Ascending aorta (tissue), 2 donors: Measurements from ENCODE around the gene MRRF. TPM values are rescaled to one million over a fixed set of nuclear protein-coding genes. Genes with fewer than 3 reads are reported as not detected.
"Not testable (repeated sequence)": the region's sequence is repeated elsewhere in the genome, so short reads cannot be mapped to it uniquely, and the experiment has no call there.

Source experiments
- DNase-seq, 2 donors: peaks; one replicate each; pipeline ENCODE4 v3.0.0-alpha.2; 2019; ENCODE audit warnings: low spot score in 2 of 2
- H3K27ac ChIP-seq, 2 donors: fragments of 200-600 bp; sonication (generic); one replicate each; pipeline ENCODE4 v1.5.1; 2016 to 2017; ENCODE audit warnings: mild to moderate bottlenecking in 1 of 2
- H3K27me3 ChIP-seq: fragments of 200-600 bp; sonication (generic); one replicate; pipeline ENCODE4 v1.5.1; 2017
- H3K36me3 ChIP-seq, 2 donors: fragments of 200-600 bp; sonication (generic); one replicate each; pipeline ENCODE4 v1.5.1; 2016
- H3K4me1 ChIP-seq, 2 donors: fragments of 200-600 bp; sonication (generic); one replicate each; pipeline ENCODE4 v1.5.1; 2016 to 2017; ENCODE audit warnings: mild to moderate bottlenecking in 1 of 2
- H3K4me3 ChIP-seq, 2 donors: fragments of 200-600 bp; sonication (generic); one replicate each; pipeline ENCODE4 v1.5.1; 2016 to 2017; ENCODE audit warnings: mild to moderate bottlenecking in 1 of 2
- H3K9me3 ChIP-seq, 2 donors: fragments of 200-600 bp; sonication (generic); one replicate each; pipeline ENCODE4 v1.5.1; 2016
- intact Hi-C: fragments of 100-400 bp; cut with DNase I; formaldehyde crosslinking; loops from one replicate; pipeline ENCODE4 v1.15.1; 2023
- total RNA-seq: library from RNA; depleted of rRNA; stranded (reverse); fragments of >200 nt; gene quantifications from one replicate; pipeline ENCODE4 v1.1.0, GENCODE V29; 2016
- TF ChIP-seq, protein P1 (sequence below), 3 experiments: fragments of 200-600 bp in 2 of 3; fragments of 450-650 bp in 1 of 3; sonication (generic) in 2 of 3; IDR thresholded peaks; one replicate each; pipeline ENCODE4 v1.5.1; 2016 to 2019; ENCODE audit warnings: antibody characterized with exemption in 3 of 3, mild to moderate bottlenecking in 1 of 3, moderate library complexity in 1 of 3

Gene MRRF
- total RNA-seq, 1 donor from 2014 or later = 16.1 TPM

DNA sequence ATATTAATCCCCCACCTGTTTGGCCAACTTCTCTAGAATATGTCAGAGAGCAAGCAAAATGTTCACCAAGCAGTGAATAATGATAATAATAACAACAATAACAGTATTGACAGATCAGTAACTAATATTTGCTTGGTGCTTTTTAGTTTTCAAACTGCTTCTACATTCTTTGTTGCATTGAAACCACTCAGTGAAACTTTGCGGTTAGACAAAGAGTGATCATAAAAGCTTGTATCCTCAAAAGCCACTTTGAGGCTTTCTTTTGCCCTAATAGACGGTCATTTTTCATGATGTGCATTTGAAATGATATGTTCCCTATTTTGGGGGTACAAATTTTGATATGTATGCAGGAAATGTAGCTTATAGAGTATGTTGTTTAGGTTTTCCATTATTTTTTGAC, 62.5 kb downstream of the MRRF start:
- intact Hi-C loops = no loop called here
- peaks cover 25 to 26% of the 10 kb centered on the region in 2 donors for H3K36me3 ChIP-seq
- no peaks in the 10 kb centered on the region for H3K9me3 ChIP-seq
- no peak overlapping the region for H3K27ac ChIP-seq
- no peaks in the 10 kb centered on the region for H3K27me3 ChIP-seq
- TF ChIP-seq, protein P1, sequence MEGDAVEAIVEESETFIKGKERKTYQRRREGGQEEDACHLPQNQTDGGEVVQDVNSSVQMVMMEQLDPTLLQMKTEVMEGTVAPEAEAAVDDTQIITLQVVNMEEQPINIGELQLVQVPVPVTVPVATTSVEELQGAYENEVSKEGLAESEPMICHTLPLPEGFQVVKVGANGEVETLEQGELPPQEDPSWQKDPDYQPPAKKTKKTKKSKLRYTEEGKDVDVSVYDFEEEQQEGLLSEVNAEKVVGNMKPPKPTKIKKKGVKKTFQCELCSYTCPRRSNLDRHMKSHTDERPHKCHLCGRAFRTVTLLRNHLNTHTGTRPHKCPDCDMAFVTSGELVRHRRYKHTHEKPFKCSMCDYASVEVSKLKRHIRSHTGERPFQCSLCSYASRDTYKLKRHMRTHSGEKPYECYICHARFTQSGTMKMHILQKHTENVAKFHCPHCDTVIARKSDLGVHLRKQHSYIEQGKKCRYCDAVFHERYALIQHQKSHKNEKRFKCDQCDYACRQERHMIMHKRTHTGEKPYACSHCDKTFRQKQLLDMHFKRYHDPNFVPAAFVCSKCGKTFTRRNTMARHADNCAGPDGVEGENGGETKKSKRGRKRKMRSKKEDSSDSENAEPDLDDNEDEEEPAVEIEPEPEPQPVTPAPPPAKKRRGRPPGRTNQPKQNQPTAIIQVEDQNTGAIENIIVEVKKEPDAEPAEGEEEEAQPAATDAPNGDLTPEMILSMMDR (IDR thresholded peaks at IDR 0.05) = no peak
- no peak overlapping the region for H3K4me3 ChIP-seq
- H3K4me1 ChIP-seq = no peaks in the 10 kb centered on the region
- DNase-seq = no peak

DNA sequence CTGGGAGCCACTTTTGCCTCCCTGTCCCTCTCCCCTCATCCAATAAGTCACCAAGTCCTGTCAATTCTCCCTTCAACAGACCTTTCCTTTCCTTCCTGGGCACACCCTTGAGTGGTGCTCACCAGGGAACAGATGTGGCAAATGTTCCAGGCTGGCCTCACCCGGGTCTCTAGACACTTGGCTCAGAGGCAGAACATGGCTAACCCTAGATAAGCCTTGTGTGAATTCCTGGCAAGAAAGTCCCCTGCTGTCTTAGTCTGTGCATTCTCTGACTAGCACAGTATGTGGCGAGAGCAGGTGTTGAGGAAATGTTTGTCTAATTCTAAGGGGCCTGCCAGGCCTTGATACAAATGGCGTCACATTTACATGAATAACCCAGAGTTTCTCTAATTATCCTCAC, 64.9 kb downstream of the MRRF start:
- no peaks in the 10 kb centered on the region for H3K9me3 ChIP-seq
- H3K4me3 ChIP-seq = no peak overlapping the region
- DNase-seq = no peak
- TF ChIP-seq, protein P1 (IDR thresholded peaks at IDR 0.05) = no peak
- intact Hi-C loops = no loop called here
- no peaks in the 10 kb centered on the region for H3K27me3 ChIP-seq
- no peaks in the 10 kb centered on the region for H3K4me1 ChIP-seq
- H3K36me3 ChIP-seq = peaks cover 5% of the 10 kb centered on the region in 2 donors
- no peak overlapping the region for H3K27ac ChIP-seq

DNA sequence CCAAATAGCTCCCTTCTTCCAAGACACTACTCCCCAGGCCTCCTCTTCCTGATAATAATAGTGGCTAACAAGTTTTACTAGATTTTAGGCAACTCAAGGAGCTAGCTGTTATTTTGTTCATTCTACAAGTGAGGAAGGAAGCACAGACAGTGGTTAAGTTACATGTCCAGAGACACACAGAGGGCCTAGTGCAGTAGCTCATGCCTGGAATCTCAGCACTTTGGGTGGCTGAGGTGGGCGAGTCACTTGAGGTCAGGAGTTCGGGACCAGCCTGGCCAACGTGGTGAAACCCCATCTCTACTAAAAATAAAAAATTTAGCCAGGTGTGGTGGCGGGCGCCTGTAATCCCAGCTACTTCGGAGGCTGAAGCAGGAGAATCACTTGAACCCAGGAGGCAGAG, 65.8 kb downstream of the MRRF start:
- H3K4me3 ChIP-seq, H3K9me3 ChIP-seq, DNase-seq, H3K36me3 ChIP-seq, H3K27me3 ChIP-seq, H3K4me1 ChIP-seq, intact Hi-C loops, H3K27ac ChIP-seq: not testable (repeated sequence)

DNA sequence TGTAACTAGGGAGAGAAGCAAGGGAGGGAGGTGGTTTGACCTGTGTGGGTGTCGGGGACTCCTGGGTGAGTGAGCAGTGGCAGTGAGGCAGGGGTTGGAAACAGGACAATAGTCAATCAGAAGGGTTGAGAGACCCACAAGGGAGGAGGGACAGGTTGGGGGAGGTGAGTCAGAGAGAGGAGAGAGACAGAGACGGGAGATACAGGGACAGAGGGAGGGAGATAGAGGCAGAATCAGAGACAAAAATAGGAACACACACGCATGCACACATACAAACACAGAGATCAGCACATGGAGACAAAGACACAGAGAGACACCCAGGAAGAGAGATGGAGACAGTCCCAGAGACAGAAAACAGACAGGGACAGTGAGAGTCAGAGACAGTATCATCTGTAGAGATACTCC, 66.8 kb downstream of the MRRF start:
- TF ChIP-seq, protein P1 (IDR thresholded peaks at IDR 0.05) = no peak
- Histone ChIP-seq H3K27me3 (no peaks in the 10 kb centered on the region), H3K9me3 (no peaks in the 10 kb centered on the region), H3K27ac (no peak overlapping the region), H3K4me3 (no peak overlapping the region), H3K36me3 (peaks cover 3 to 4% of the 10 kb centered on the region in 2 donors), H3K4me1 (no peaks in the 10 kb centered on the region)
- intact Hi-C loops = no loop called here
- no peak for DNase-seq

DNA sequence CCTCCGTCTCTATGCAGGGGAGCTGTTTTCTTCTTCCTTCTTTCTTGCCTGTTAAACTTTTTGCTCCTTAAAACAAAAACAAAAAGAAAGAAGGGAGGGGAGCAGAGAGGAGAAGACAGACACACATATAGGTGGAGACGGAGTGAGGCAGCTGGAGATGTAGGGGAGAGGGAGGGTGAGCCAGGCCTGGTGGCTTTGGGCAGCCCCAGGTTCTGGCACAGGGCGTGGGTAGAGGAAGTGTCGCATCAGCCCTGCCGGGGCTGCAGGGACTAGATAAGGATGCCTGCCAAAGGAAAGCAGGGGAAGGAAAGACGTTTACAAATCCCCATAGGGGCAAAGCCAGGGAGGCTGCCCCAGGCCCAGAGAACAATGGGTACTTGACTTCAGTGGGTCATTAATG, 67.4 kb downstream of the MRRF start:
- H3K27me3 ChIP-seq = no peaks in the 10 kb centered on the region
- no peak for DNase-seq
- no peaks in the 10 kb centered on the region for H3K9me3 ChIP-seq
- no peak overlapping the region for H3K4me3 ChIP-seq
- intact Hi-C loops = no loop called here
- peaks cover 0 to 3% of the 10 kb centered on the region in 2 donors for H3K36me3 ChIP-seq
- H3K4me1 ChIP-seq = no peaks in the 10 kb centered on the region
- TF ChIP-seq, protein P1 (IDR thresholded peaks at IDR 0.05) = no peak
- H3K27ac ChIP-seq = no peak overlapping the region

DNA sequence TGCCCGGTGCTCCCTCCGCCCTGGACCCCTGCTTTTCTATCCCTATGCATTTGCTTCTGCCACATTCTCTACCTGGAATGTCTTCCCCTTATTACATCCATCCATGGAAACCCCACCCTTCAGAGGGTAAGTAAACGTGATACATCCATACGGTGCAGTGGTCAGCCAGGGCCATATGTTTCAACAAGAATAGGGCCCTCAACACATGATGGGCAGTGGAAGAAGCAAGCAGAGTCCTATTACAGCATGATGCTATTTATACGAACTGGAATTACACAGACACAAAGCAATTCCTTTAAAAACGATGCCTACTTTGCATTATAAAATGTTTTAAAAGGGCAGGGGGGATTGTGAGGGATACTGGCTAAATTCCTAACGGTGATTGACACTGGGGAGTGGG, 68.0 kb downstream of the MRRF start:
- no peaks in the 10 kb centered on the region for H3K9me3 ChIP-seq
- no peak overlapping the region for H3K27ac ChIP-seq
- H3K27me3 ChIP-seq = no peaks in the 10 kb centered on the region
- no peak for DNase-seq
- intact Hi-C loops = no loop called here
- H3K4me1 ChIP-seq = no peaks in the 10 kb centered on the region
- H3K4me3 ChIP-seq = no peak overlapping the region
- TF ChIP-seq, protein P1 (IDR thresholded peaks at IDR 0.05) = no peak
- H3K36me3 ChIP-seq = peaks cover 0 to 3% of the 10 kb centered on the region in 2 donors
